Measurements from ENCODE around the gene RNF11.

- TF ChIP-seq CTCF (IDR thresholded peaks at IDR 0.05) (no peak), POLR2A (IDR thresholded peaks at IDR 0.05) (no peak)
These were observed 75.8 kb downstream of the RNF11 start for GRCh38 chr1:51311826-51312225.
